A549 (cell line): ENCODE data around the gene ARHGAP32. TPM values are rescaled to one million over a fixed set of nuclear protein-coding genes. Genes with fewer than 3 reads are reported as not detected.

ENCODE experiments used
- ATAC-seq, 2 experiments: fragments of 200-7000 bp in 1 of 2; fragments of >200 bp in 1 of 2; cut with Nextera tagmentation in 1 of 2; cut with Tn5 transposase in 1 of 2; 3 replicates each; pipeline versions ENCODE4 v1.8.0 to v1.9.1; 2018 to 2020; ENCODE audit warnings: mild to moderate bottlenecking in 1 of 2, moderate library complexity in 1 of 2
- CTCF ChIA-PET: fragments of 300-600 bp; sonication (Branson Sonifier 250); formaldehyde crosslinking; extraction: SDS; loops from one replicate; lab custom pipeline; 2021; ENCODE audit warnings: antibody characterized with exemption, inconsistent platforms; lab: Yijun Ruan, JAX
- POLR2A ChIA-PET: fragments of 350-600 bp; formaldehyde crosslinking; extraction: SDS; loops from one replicate; lab custom pipeline; 2021; ENCODE audit warnings: antibody characterized with exemption, inconsistent platforms; lab: Yijun Ruan, JAX
- DNase-seq, 2 experiments: peaks; one replicate each; pipeline versions ENCODE4 v3.0.0 to v3.0.0-alpha.2; 2011 to 2016; ENCODE audit warnings: low read depth in 1 of 2, low spot score in 1 of 2
- FAIRE-seq: peaks from 2 replicates; lab custom pipeline; 2011; peaks lifted over from hg19 to GRCh38; lab: Jason Lieb, UNC
- H3K27ac ChIP-seq, 2 experiments: fragments of >200 bp; sonication (Bioruptor Twin); formaldehyde crosslinking; 3 replicates each; pipeline ENCODE4 v1.5.1; 2016 to 2017
- H3K4me1 ChIP-seq: fragments of >200 bp; sonication (Bioruptor Twin); formaldehyde crosslinking; 3 replicates; pipeline ENCODE4 v1.6.1; 2016
- H3K4me2 ChIP-seq: fragments of >200 bp; sonication (Bioruptor Twin); formaldehyde crosslinking; 3 replicates; pipeline ENCODE4 v1.6.1; 2016
- H3K4me3 ChIP-seq: fragments of >200 bp; sonication (Bioruptor Twin); formaldehyde crosslinking; 3 replicates; pipeline ENCODE4 v1.5.1; 2016
- H3K9me3 ChIP-seq: fragments of >200 bp; sonication (Bioruptor Twin); formaldehyde crosslinking; 3 replicates; pipeline ENCODE4 v1.6.1; 2016
- BHLHE40 ChIP-seq: IDR thresholded peaks from 2 replicates; pipeline ENCODE4 v1.6.1; 2012; ENCODE audit warnings: low read depth, low read length, inconsistent platforms
- CBX2 ChIP-seq: fragments of 200-600 bp; sonication (generic); IDR thresholded peaks from 2 replicates; pipeline ENCODE4 v1.6.1; 2016; ENCODE audit warnings: low read depth, mild to moderate bottlenecking, borderline replicate concordance
- CHD2 ChIP-seq: fragments of 150-350 bp; IDR thresholded peaks from 2 replicates; pipeline ENCODE4 v1.6.1; 2014; ENCODE audit warnings: low read length; ENCODE audit not compliant: partially characterized antibody
- EHF ChIP-seq: fragments of 250-450 bp; sonication (Bioruptor Pico); IDR thresholded peaks from 2 replicates; pipeline ENCODE4 v1.5.0; 2020; ENCODE audit warnings: mild to moderate bottlenecking
- EHMT2 ChIP-seq: fragments of 200-600 bp; sonication (generic); IDR thresholded peaks from 2 replicates; pipeline ENCODE4 v1.6.1; 2016; ENCODE audit warnings: antibody characterized with exemption, low read depth, mild to moderate bottlenecking, moderate library complexity
- FOSB ChIP-seq: fragments of 250-450 bp; sonication (Bioruptor Pico); IDR thresholded peaks from 2 replicates; pipeline ENCODE4 v1.5.0; 2020; ENCODE audit warnings: mild to moderate bottlenecking, moderate library complexity
- FOSL2 ChIP-seq, 2 experiments: fragments of 450-650 bp in 1 of 2; fragments of >200 bp in 1 of 2; sonication (Bioruptor Twin) in 1 of 2; formaldehyde crosslinking; IDR thresholded peaks; 2 replicates each; pipeline versions ENCODE4 v1.5.0 to v1.6.1; 2016 to 2020; ENCODE audit warnings: mild to moderate bottlenecking in 1 of 2, moderate library complexity in 1 of 2
- HDAC2 ChIP-seq: fragments of 200-600 bp; sonication (generic); IDR thresholded peaks from 2 replicates; pipeline ENCODE4 v1.6.1; 2016
- HEYL ChIP-seq: fragments of 250-450 bp; sonication (Bioruptor Pico); IDR thresholded peaks from 2 replicates; pipeline ENCODE4 v1.8.0; 2021; ENCODE audit warnings: mild to moderate bottlenecking, moderate library complexity
- HOXB13 ChIP-seq: fragments of 250-450 bp; sonication (Bioruptor Pico); IDR thresholded peaks from 2 replicates; pipeline ENCODE4 v1.5.0; 2020; ENCODE audit warnings: low read depth, mild to moderate bottlenecking, moderate library complexity
- JUNB ChIP-seq: fragments of >200 bp; sonication (Bioruptor Twin); formaldehyde crosslinking; IDR thresholded peaks from 2 replicates; pipeline ENCODE4 v1.6.1; 2016
- KDM5A ChIP-seq: fragments of 200-600 bp; sonication (generic); IDR thresholded peaks from 2 replicates; pipeline ENCODE4 v1.6.1; 2016; ENCODE audit warnings: antibody characterized with exemption, mild to moderate bottlenecking
- MAZ ChIP-seq: fragments of 150-350 bp; IDR thresholded peaks from 2 replicates; pipeline ENCODE4 v1.6.1; 2014; ENCODE audit warnings: antibody characterized with exemption, low read depth, low read length, borderline replicate concordance
- NFE2L2 ChIP-seq: fragments of 150-350 bp; conservative IDR thresholded peaks from 2 replicates; pipeline ENCODE4 v1.6.1; 2014; ENCODE audit warnings: low read length
- NPAS2 ChIP-seq: fragments of 250-450 bp; sonication (Bioruptor Pico); IDR thresholded peaks from 2 replicates; pipeline ENCODE4 v1.8.0; 2022; ENCODE audit warnings: mild to moderate bottlenecking, moderate library complexity, borderline replicate concordance
- POLR2AphosphoS2 ChIP-seq: conservative IDR thresholded peaks from 2 replicates; pipeline ENCODE4 v1.6.1; 2012; ENCODE audit warnings: low read length, improper control_type of control experiment, inconsistent platforms
- RAD21 ChIP-seq, 2 experiments: fragments of >200 bp in 1 of 2; sonication (Bioruptor Twin) in 1 of 2; formaldehyde crosslinking in 1 of 2; IDR thresholded peaks in 1 of 2; conservative IDR thresholded peaks in 1 of 2; 2 replicates in 1 of 2; 3 replicates in 1 of 2; pipeline ENCODE4 v1.6.1; 2012 to 2018; ENCODE audit warnings: inconsistent platforms in 1 of 2
- RFX5 ChIP-seq: fragments of 450-650 bp; IDR thresholded peaks from 2 replicates; pipeline ENCODE4 v1.7.1; 2014; ENCODE audit warnings: antibody characterized with exemption, mild to moderate bottlenecking, moderate library complexity
- RNF2 ChIP-seq: fragments of 200-600 bp; sonication (generic); IDR thresholded peaks from 2 replicates; pipeline ENCODE4 v1.6.1; 2016; ENCODE audit warnings: low read depth, mild to moderate bottlenecking, antibody characterized with exemption, moderate library complexity, borderline replicate concordance
- WGBS: methylation state at CpG from one replicate; pipeline ENCODE4 v1.1.6; 2017; ENCODE audit errors: missing lambda C conversion rate; 5-methylcytosine and 5-hydroxymethylcytosine counted together
- polyA plus RNA-seq, 4 experiments: library from polyadenylated mRNA; depleted of rRNA in 3 of 4; stranded (reverse); fragments of >200 nt; fragmentation: RNase III in 1 of 4; extraction: RNeasy Plus Mini Kit Qiagen cat#74134 plus additional on column Dnase treatment in 1 of 4; gene quantifications; 2 replicates in 3 of 4; 3 replicates in 1 of 4; pipeline ENCODE4 v1.2.3, GENCODE V29; 2011 to 2017
- TF ChIP-seq, protein P1 (sequence below): IDR thresholded peaks from 2 replicates; pipeline ENCODE4 v1.6.1; 2012
- TF ChIP-seq, protein P2 (sequence below): fragments of 450-650 bp; IDR thresholded peaks from 2 replicates; pipeline ENCODE4 v1.6.1; 2014; ENCODE audit warnings: antibody characterized with exemption
- TF ChIP-seq, protein P3 (sequence below): fragments of >200 bp; sonication (Bioruptor Twin); formaldehyde crosslinking; IDR thresholded peaks from 3 replicates; pipeline ENCODE4 v1.6.1; 2016
- TF ChIP-seq, protein P4 (sequence below): fragments of 150-350 bp; IDR thresholded peaks from 2 replicates; pipeline ENCODE4 v1.6.1; 2014; ENCODE audit warnings: low read depth, mild to moderate bottlenecking, low read length

Gene ARHGAP32
- polyA plus RNA-seq, 2 of the 4 experiments (the other 2 are of a cell fraction), result 4.4 to 9.0 TPM

DNA sequence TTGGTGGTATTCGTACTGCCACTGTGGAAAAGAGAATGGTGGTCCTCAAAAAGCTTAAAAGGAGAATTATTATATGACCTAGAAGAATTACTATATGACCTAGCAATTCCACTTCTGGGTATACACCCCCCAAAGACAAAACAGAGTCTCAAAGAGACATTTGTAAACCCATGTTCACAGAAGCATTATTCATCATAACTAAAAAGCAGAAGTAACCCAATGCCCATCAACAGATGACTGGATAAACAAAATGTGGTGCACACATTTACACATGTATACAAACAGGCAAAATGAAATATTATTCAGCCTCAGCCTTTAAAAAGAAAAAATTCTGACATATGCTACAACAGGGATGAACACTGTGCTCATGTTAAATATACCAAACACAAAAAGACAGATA is 89.4 kb downstream of the ARHGAP32 start:
- Histone ChIP-seq H3K27ac (no peak overlapping the region), H3K4me3 (no peak overlapping the region)
- DNase-seq, result no peak
- POLR2A ChIA-PET, result no interaction called here
- TF ChIP-seq RFX5, result no peak
- no peak for TF ChIP-seq KDM5A
- TF ChIP-seq RAD21 (conservative IDR thresholded peaks at IDR 0.05 in 1 of 2, IDR thresholded peaks at IDR 0.05 in 1 of 2), result no peak
- TF ChIP-seq, protein P1, sequence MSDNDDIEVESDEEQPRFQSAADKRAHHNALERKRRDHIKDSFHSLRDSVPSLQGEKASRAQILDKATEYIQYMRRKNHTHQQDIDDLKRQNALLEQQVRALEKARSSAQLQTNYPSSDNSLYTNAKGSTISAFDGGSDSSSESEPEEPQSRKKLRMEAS, result no peak
- TF ChIP-seq, protein P2, sequence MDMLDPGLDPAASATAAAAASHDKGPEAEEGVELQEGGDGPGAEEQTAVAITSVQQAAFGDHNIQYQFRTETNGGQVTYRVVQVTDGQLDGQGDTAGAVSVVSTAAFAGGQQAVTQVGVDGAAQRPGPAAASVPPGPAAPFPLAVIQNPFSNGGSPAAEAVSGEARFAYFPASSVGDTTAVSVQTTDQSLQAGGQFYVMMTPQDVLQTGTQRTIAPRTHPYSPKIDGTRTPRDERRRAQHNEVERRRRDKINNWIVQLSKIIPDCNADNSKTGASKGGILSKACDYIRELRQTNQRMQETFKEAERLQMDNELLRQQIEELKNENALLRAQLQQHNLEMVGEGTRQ, result no peak
- TF ChIP-seq EHF (CRISPR knock-in tag), result no peak
- TF ChIP-seq CBX2, result no peak
- TF ChIP-seq HOXB13 (CRISPR knock-in tag), result no peak
- TF ChIP-seq, all 56 proteins: peak for 0
- ATAC-seq, result no peak
- Histone ChIP-seq H3K9me3 (peaks cover 6% of the 10 kb centered on the region; the same call in 2 of the 3 replicates), H3K4me2 (no peak overlapping the region), H3K4me1 (no peaks in the 10 kb centered on the region)
- FAIRE-seq, result no peak
- CTCF ChIA-PET, result interaction anchor here (1.7 kb wide), 1 partner anchor 229 kb away, joined by 6 read pairs; no protein-coding TSS in a partner anchor
- 77% methylated on average over 1 of the region's 1 CpG for WGBS

DNA sequence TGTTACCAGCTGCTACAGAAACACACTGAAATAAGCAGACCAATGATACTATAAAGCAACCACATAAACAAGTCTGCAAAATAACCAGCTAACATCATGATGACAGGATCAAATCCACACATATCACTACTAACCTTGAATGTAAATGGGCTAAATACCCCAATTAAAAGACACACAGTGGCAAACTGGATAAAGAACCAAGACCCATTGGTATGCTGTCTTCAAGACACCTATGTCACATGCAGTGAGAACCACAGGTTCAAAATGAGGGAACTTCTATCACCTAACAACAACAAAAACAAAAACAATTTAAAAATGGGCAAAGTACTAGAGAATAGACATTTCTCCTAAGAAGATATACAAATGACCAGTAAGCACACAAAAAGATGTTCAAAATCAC is 89.9 kb downstream of the ARHGAP32 start:
- ATAC-seq, result no peak
- H3K27ac ChIP-seq, result no peak overlapping the region
- TF ChIP-seq, protein P1, result no peak
- no peak for TF ChIP-seq FOSL2 (IDR thresholded peaks at IDR 0.05)
- no peak for TF ChIP-seq FOSL2 (CRISPR knock-in tag; IDR thresholded peaks at IDR 0.05)
- TF ChIP-seq, all 56 proteins: peak for 0
- no peak overlapping the region for H3K4me3 ChIP-seq
- no peak for FAIRE-seq
- no peak for DNase-seq
- no peak overlapping the region for H3K4me2 ChIP-seq
- ChIA-PET CTCF (interaction anchor here (1.7 kb wide), 1 partner anchor 230 kb away, joined by 6 read pairs; no protein-coding TSS in a partner anchor), POLR2A (no interaction called here)
- H3K4me1 ChIP-seq, result no peaks in the 10 kb centered on the region
- H3K9me3 ChIP-seq, result peaks cover 9% of the 10 kb centered on the region; the same call in 2 of the 3 replicates

DNA sequence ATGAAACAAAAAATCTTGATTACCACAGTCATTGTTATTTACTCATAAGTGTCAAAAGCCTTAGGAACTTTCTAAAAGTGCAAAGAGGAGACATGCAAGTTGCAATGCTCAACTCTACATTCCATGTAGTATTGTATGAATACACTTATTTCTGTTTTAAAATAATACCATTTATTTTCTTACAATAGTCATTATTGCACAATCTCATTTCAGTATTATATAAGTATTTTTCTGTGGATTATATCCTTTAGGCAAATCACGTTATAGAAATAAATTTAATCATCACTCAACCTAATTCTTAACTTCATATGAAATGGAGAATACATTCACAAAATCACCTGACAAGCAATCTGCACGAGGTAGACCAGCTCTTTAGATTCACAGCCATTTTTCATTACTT is 98.8 kb downstream of the ARHGAP32 start:
- 90% methylated on average over 2 of the region's 2 CpGs for WGBS
- CTCF ChIA-PET, result no interaction called here
- no peak for DNase-seq
- H3K4me1 ChIP-seq, result peaks cover 4% of the 10 kb centered on the region; the same call in 1 of the 3 replicates
- H3K9me3 ChIP-seq, result peaks cover 6% of the 10 kb centered on the region; the same call in 2 of the 3 replicates
- ATAC-seq, result no peak
- no peak overlapping the region for H3K4me3 ChIP-seq
- no peak overlapping the region for H3K4me2 ChIP-seq
- no peak overlapping the region for H3K27ac ChIP-seq
- FAIRE-seq, result no peak
- no peak for TF ChIP-seq FOSB (CRISPR knock-in tag)
- TF ChIP-seq, protein P3, sequence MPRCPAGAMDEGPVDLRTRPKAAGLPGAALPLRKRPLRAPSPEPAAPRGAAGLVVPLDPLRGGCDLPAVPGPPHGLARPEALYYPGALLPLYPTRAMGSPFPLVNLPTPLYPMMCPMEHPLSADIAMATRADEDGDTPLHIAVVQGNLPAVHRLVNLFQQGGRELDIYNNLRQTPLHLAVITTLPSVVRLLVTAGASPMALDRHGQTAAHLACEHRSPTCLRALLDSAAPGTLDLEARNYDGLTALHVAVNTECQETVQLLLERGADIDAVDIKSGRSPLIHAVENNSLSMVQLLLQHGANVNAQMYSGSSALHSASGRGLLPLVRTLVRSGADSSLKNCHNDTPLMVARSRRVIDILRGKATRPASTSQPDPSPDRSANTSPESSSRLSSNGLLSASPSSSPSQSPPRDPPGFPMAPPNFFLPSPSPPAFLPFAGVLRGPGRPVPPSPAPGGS, result no peak
- no peak for TF ChIP-seq HDAC2
- TF ChIP-seq CBX2, result no peak
- TF ChIP-seq, protein P4, sequence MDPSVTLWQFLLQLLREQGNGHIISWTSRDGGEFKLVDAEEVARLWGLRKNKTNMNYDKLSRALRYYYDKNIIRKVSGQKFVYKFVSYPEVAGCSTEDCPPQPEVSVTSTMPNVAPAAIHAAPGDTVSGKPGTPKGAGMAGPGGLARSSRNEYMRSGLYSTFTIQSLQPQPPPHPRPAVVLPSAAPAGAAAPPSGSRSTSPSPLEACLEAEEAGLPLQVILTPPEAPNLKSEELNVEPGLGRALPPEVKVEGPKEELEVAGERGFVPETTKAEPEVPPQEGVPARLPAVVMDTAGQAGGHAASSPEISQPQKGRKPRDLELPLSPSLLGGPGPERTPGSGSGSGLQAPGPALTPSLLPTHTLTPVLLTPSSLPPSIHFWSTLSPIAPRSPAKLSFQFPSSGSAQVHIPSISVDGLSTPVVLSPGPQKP, result no peak
- no peak for TF ChIP-seq MAZ
- no peak for TF ChIP-seq EHMT2
- TF ChIP-seq RNF2, result no peak
- no peak for TF ChIP-seq NPAS2 (CRISPR knock-in tag)
- TF ChIP-seq RFX5, result no peak
- TF ChIP-seq POLR2AphosphoS2, result no peak
- TF ChIP-seq, protein P2, result no peak
- no peak for TF ChIP-seq JUNB
- TF ChIP-seq NFE2L2, result no peak
- TF ChIP-seq HOXB13 (CRISPR knock-in tag), result no peak
- no peak for TF ChIP-seq CHD2
- no peak for TF ChIP-seq HEYL (CRISPR knock-in tag)
- TF ChIP-seq BHLHE40, result no peak
- POLR2A ChIA-PET, result no interaction called here
